NOMO-1 treated with dmso at 0.1 percent for 144 hours (cell line): ENCODE results near the gene ERVH48-1.
A peak's percentile ranks its signal among the peaks of the same experiment; 100 is the strongest.
"Not testable (repeated sequence)": the region's sequence is repeated elsewhere in the genome, so short reads cannot be mapped to it uniquely, and the experiment has no call there.

Source experiments
- DNase-seq: peaks from one replicate; lab custom pipeline; 2025; ENCODE audit not compliant: unreplicated experiment; lab: John Stamatoyannopoulos, UW

Gene ERVH48-1

DNA sequence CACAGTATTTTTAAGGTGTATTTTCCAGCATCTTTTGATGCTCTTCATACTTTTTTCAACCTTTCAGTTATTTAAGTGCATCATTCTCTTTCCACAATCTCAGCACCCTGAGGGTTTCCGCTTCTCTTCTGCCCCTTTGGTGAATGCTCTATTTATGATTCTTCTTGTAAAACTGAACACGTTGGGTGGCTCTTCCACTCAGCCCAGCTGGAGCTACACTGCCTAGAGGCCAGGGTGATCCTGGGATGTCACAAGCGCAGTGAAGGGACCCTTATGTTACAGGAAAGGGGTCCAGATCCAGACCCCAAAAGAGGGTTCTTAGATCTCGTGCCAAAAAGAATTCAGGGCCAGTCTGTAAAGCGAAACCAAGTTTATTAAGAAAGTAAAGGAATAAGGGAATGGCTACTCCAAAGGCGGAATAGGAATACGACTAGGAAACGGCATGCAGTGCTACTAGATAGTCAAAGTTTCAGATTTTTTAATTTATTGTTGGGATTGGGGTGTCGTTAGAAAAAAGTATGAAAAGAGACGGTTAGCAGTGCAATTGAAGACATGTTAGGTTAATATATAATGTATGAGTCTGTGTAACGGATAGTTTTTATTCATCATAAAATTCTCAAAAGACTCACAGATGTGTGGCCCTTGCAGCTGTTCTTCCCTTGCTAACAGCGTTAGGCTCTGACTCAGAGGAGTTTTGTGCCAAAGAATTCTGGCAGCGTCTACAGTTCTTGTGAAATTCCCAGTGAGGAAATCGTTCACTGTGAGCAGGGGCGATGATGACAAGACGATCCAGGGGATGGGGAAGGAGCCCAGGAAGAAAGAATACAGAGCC, 14.4 kb upstream of the ERVH48-1 start:
- no peak for DNase-seq

DNA sequence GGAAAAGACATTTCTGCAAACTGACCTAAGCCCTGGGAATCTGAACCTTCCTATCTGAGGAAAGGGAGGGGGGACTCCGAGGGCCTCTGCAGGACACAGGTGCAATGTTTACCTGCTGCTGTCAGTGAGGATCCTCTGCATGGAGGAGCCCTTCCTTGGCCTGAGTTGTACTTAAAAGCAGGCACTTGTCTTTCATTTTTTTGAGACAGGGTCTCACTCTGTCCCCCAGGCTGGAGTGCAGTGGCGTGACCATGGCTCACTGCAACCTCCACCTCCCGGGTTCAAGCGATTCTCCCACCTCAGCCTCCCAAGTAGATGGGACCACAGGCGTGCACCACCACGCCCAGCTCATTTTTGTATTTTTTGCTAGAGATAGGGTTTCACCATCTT, 13.2 kb upstream of the ERVH48-1 start:
- not testable (repeated sequence) for DNase-seq

DNA sequence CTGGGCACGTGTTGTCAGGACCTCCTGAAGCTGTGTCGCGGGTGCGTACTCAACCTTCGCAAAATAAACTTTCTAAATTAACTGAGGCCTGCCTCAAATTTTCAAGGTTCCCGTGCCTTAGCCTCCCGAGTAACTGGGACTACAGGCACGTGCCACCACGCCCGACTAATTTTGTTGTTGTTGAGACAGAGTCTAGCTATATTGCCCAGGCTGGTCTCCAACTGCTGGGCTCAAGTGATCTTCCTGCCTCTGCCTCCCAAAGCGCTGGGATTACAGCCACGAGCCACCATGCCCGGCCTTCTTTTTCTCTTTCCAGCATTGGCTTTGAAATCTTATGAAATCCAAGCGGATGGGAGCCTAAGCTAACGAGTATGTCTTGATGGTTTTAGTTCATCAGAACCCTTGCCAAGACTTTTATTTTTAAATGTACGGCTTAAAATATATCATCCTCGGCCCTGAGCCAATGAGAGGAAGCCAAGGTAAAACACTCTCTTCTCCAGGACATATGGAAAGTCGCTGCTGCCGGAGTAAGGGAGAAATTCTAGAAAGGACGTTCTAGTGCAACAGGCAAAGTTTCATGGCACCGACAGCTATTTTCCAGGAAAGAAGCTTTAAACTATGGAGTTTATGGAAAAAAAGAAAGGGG, 12.7 kb upstream of the ERVH48-1 start:
- no peak for DNase-seq

DNA sequence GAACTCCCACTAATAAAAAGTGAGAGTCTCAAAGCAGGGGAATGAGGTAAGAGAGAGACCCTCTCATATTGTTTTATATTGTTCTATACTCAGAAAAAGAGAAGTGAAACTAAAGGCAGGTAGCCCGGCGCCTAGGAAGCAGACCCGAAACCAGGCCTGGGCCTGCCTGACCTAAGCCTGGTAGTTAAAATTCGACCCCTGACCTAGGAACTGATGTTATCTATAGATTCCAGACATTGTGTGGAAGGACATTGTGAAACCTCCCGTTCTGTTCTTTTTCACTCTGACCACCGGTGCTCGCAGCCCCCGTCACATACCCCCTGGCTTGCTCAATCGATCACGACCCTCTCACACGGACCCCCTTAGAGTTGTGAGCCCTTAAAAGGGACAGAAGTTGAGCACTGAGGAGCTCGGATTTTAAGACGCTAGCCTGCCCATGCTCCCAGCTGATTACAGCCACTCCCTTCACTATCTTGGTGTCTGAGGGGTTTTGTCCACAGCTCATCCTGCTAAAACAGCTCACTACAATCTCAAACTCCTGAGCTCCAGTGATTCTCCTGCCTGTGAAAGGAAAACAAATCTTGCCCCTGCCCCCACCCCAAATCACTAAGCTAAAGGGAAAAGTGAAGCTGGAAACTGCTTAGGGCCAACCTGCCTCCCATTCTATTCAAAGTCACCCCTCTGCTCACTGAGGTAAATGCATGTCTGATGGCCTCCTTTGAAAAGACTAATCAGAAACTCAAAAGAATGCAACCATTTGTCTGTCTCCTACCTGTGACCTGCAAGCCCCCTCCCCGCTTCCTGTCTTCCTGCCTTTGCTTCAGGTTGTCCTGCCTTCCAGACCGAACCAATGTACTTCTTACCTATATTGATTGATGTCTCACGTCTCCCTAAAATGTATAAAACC, 11.9 kb upstream of the ERVH48-1 start:
- DNase-seq, result not testable (repeated sequence)

DNA sequence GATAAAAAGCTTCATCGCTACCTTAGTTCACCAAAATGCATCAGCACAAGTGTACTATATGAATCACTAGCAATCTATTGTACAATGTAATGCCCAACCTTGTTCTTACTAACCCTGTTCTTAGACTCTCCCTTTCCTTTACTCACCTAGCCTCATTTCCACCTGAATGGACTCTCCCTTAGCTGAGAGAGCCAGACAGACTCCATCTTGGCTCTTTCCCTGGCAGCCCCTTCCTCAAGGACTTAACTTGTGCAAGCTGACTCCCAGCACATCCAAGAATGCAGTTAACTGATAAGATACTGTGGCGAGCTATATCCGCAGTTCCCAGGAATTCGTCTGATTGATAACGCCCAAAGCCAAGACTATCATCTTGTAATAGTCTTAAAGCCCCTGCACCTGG, 10.9 kb upstream of the ERVH48-1 start:
- DNase-seq, result not testable (repeated sequence)

DNA sequence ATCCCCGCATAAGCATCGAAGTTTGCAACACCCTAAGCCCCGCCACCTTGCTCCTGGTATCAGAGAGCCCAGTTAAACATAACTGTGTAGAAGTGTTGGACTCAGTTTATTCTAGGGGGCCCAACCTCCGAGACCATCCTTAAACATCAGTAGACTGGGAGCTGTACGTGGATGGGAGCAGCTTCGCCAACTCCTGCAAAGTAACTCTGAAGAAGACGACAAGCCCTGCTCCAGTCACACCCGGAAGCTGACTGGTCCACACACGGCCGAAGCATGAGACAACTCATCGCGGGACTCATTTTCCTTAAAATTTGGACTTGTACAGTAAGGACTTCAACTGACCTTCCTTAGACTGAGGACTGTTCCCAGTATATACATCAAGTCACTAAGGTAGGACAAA, 8.5 kb upstream of the ERVH48-1 start:
- not testable (repeated sequence) for DNase-seq

DNA sequence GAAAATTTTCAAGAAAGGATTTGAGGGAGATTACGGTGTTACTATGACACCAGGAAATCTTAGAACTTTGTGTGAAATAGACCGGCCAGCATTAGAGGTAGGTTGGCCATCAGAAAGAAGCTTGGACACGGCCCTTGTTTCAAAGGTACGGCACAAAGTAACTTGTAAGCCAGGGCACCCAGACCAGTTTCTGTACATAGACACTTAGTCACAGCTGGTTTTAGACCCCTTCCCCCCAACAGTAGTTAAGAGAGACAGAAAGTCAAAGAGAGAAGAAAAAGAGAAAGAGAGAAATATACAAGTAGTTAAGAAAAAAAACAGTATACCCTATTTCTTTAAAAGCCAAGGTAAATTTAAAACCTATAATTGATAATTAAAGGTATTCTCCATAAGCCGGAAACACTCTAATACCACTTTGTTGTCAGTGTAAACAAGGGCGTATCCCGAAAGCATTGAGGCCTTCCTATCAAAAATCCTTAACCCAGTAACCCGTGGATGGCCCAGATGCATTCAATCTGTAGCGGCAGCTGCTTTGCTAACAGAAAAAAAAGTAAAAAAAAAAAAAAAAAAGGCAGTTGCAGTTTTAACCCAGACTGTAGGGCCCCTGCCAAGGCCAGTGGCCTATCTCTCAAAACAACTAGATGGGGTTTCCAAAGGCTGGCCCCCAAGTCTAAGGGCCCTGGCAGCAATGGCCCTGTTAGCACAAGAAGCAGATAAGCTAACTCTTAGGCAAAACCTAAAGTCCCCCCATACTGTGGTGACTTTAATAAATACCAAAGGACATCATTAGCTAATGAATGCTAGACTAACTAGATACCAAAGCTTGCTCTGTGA, 7.9 kb upstream of the ERVH48-1 start:
- DNase-seq, result not testable (repeated sequence)

DNA sequence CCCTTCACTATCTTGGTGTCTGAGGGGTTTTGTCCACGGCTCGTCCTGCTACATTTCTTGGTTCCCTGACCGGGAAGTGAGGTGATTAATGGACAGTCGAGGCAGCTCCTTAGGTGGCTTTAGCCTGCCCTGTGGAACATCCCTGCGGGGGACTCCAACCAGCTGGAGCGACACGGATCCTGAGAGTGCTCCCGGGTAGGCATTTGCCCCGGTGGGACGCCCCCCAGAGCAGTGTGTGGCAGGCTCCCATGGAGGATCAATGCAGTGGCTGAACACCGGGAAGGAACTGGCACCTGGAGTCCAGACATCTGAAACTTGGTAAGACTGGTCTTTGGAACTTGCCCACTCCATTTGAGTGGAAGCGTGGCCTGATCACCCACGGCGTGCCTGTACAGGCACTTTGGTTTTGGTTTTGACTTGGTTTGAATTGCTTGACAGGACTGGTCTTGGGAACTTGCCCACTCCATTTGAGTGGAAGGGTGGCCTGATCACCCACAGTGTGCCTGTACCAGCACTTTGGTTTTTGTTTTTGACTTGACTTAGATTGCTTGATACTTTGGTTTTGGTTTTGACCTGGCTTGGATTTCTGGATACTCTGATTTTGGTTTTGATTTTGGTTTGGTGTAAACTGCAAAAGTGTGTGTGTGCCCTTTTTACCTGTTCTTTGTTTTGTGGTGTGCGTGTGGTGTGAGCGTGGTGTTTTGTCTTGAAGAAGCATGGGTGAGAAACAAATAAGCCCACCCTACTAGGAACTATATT, 7.1 kb upstream of the ERVH48-1 start:
- not testable (repeated sequence) for DNase-seq

DNA sequence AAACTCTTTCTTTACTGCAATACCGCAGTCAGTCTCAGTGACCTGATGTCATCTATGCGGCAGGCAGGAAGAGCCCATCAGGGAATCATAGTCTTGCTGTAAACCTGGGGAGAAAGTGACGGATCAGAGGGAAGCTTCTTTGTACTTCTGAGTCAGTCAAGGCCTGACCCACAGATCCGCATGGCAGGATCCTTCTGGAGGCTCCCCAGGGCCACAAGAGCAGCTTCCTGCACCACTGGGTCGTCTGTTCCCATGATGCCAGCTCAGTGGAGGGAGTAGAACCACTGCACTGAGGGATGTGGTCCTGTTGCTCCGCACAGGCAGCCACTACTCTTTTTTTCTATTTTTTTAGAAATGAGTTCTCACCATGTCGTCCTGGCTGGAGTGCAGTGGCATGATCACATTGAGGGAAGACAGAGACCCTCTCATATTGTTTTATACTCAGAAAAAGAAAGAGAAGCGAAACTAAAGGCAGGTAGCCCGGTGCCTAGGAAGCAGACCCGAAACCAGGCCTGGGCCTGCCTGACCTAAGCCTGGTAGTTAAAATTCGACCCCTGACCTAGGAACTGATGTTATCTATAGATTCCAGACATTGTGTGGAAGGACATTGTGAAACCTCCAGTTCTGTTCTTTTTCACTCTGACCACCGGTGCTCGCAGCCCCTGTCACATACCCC, 6.3 kb upstream of the ERVH48-1 start:
- DNase-seq, result no peak

DNA sequence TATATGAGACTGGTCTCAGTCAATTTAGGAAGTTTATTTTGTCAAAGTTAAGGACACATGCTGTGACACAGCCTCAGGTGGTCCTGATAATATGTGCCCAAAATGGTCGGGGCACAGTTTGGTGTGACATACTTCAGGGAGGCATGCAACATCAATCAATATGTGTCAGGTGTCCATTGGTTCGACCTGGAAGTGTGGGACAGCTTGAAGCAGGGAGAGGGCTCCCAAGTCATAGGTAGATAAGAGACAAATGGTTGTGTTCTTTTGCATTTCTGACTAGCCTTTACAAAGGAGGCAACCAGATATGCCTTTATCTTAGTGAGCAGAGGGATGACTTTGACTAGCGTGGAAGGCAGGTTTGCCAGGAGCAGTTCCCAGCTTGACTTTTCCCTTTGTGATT, 4.5 kb upstream of the ERVH48-1 start:
- DNase-seq, result no peak

DNA sequence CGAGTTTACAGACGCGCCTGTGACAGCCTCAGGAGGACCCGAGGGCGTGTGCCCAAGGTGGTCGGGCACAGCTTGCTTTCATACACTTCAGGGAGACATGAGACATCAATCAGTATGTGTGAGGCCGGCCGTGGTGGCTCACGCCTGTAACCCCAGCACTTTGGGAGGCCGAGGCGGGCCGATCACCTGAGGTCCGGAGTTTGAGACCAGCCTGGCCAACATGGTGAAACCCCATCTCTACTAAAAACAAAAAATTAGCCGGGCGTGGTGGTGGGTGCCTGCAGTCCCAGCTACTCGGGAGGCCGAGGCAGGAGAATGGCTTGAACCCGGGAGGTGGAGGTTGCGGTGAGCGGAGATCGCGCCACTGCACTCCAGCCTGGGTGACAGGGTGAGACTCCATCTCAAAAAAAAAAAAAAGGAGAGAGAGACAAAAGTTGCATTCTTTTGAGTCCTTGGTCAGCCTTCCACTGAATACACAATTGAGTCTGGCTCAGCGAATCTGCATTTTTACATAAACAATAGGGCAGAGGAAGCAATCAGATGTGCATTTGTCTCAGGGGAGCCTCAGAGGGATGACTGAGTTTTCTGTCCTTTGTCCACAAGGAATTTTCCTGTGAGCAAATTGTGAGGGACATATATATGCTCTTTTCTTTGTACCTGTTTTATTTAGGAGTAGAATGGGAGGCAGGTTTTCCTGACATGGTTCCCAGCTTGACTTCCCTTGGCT, 2.2 kb upstream of the ERVH48-1 start:
- not testable (repeated sequence) for DNase-seq

DNA sequence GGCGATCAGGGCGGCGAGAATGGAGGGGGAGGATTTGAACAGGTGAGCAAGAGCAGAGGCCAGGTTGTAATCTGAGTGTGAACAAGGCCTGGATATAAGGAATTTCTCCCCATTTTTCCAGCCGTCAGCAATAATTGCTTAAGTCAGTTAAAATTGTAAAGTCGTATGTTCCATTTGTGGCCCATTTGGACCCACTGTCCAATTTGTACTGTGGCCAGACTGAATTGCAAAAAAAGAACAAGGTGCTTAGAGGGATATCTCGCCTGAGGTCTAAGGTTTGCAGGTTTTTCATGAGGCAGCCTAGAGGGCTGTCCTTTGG, 1.0 kb downstream of the ERVH48-1 start:
- no peak for DNase-seq

DNA sequence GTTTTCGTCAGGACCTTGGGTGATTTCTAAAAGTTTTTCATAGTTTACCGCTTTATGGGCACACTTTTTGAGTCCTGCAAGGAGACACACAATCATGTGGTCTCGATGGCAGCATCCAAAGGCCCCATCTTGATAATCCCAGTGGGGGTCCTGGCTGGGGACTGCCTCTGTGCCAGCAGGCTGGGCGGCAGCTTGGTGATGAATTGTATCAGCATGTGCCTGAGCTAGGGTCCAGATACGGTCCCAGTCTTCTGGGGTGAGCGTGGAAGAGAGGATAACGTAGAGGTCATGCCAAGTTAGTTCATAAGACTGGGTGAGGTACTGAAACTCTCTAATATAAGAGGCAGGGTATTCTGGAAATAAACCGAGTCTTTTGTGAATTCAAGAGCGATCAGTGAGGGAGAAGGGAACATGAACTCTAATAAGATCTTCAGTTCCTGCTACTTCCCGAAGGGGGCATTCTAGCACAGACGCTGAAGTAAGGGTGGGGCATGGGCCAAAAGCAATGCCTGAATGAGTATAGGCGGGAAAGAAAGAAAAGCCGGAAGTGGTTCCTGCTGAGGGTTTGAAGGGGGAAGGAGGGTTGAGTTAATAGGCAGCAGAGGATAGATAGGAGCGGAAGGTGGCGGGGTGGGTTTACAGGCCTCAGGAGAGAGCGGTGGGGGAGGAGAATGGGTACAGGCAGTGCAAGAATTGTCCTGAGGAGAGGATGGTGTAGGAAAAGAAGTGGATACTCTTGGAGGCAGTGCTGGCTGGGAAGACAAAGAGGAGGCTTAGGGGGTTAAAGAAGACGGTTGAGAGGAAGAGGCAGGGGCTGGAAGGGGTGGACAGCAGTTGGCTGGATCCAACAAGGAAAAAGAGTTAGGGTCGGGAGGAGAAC, 1.6 kb downstream of the ERVH48-1 start:
- DNase-seq, result peak; percentile 94

DNA sequence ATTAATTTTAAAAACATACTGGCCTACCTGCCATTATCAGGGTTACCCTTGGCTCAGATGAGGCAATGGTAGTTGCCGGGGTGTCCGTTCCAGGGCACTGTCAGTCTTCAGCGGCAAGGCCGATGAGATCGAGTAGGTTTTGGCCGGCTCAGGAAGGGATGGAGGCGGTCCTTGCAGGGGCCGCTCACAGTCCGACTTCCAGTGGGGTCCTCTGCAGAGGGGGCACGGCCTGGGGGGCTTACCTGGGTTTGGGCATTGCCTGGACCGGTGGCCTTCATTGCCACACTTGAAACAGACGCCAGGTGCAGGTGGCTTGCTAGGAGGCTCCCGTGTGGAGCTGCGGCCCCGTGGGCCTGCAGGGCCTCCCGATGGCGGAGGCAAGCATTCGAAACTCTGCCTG, 2.5 kb downstream of the ERVH48-1 start:
- DNase-seq, result no peak

DNA sequence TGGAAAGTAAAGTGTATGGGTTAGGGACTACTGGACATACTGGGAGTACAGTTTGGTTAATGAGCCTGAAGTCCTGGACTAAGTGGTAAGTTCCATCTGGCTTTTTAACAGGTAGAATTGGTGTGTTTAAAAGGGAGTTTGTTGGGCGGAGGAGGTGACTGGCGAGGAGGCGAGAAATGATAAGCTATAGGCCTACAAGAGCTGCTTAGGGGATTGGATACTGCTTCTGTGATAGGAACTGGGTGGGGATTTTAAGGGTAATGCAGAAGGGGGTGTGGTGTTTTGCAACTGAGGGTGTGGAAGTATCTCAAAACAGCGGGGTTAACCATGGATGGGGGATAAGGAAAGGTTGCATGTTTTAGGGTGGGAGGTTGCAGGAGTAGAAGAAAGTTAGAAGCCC, 3.5 kb downstream of the ERVH48-1 start:
- no peak for DNase-seq

DNA sequence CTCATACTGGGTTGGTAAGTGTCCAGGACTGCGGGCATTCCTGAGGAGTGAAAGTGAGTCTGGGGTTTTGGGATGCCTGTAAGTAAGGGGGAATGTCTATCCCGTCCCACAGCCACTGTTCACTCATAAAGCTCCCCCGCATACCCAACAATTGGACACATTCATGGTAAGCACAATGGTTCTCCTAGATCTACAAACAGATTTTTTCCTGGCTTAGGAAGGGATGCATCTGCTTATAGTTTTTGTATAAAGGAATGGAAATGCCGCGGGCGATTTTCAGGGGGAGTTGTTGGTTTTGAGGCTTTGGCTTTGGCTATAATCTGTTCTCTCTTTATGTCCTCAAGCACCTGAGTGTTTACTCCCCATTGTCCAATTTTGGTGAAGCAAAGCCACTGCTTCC, 7.1 kb downstream of the ERVH48-1 start:
- no peak for DNase-seq

DNA sequence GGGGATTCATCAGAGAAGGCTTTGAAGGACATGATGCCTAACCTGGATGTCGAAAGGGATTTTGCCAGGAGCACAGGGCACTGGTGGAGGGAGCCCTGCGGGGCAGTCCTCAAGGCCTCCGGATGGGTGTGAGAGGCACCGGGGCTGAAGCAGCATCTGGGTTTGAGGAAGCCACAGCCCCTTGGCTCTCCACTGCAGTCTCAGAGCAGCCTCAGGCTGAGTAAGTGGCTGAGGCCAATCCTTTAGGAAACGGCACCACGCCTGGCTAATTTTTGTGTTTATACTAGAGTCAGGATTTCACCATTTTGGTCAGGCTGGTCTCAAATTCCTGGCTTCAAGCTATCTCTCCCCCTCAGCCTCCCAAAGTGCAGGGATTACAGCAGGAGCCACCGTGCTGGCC, 12.0 kb downstream of the ERVH48-1 start:
- DNase-seq, result no peak

DNA sequence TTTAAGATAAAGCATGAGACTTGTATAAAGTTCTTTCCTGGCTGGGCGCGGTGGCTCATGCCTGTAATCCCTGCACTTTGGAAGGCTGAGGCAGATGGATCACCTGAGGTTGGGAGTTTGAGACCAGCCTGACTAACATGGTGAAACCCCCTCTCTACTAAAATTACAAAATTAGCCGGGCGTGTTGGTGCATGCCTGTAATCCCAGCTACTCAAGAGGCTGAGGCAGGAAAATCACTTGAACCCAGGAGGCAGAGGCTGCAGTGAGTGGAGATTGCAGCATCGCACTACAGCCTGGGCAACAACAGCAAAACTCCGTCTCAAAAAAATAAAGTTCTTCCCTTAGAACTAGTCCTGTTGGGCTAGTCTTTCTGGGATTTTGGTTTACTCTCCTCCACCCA, 13.5 kb downstream of the ERVH48-1 start:
- not testable (repeated sequence) for DNase-seq
